Activated CD4-positive, alpha-beta memory T cell treated with anti-CD3 and anti-CD28 coated beads for 36 hours (primary cell): ENCODE data around the gene BCL2. TPM values are rescaled to one million over a fixed set of nuclear protein-coding genes. Genes with fewer than 3 reads are reported as not detected.
"Not testable (repeated sequence)": the region's sequence is repeated elsewhere in the genome, so short reads cannot be mapped to it uniquely, and the experiment has no call there.

ENCODE experiments used
- CTCF ChIA-PET: fragments of 350-600 bp; sonication (Branson Sonifier 250); formaldehyde crosslinking; loops from one replicate; lab custom pipeline; 2021; ENCODE audit warnings: antibody characterized with exemption, inconsistent platforms; lab: Charles Lee
- POLR2A ChIA-PET: fragments of 350-600 bp; sonication (Branson Sonifier 250); formaldehyde crosslinking; loops from one replicate; lab custom pipeline; 2021; ENCODE audit warnings: antibody characterized with exemption; lab: Charles Lee
- DNase-seq: peaks from one replicate; pipeline ENCODE4 v3.0.0-alpha.2; 2020
- H3K27ac Mint-ChIP-seq: one replicate; pipeline ENCODE4 v1.8.0; 2021; ENCODE audit warnings: mixed read lengths
- H3K27me3 Mint-ChIP-seq: one replicate; pipeline ENCODE4 v1.8.0; 2021; ENCODE audit warnings: mixed read lengths
- H3K36me3 Mint-ChIP-seq: one replicate; pipeline ENCODE4 v1.8.0; 2021; ENCODE audit warnings: mixed read lengths
- H3K4me1 Mint-ChIP-seq: one replicate; pipeline ENCODE4 v1.8.0; 2021; ENCODE audit warnings: low read depth, mixed read lengths
- H3K4me3 Mint-ChIP-seq: one replicate; pipeline ENCODE4 v1.8.0; 2021; ENCODE audit warnings: mild to moderate bottlenecking, mixed read lengths
- H3K9me3 Mint-ChIP-seq: one replicate; pipeline ENCODE4 v1.8.0; 2021; ENCODE audit warnings: mixed read lengths
- intact Hi-C: fragments of 100-400 bp; cut with micrococcal nuclease; formaldehyde crosslinking; loops from one replicate; pipeline ENCODE4 v1.15.1; 2023
- total RNA-seq, 2 experiments: library from RNA; stranded (reverse); gene quantifications; one replicate each; pipeline ENCODE4 v1.2.3, GENCODE V29; 2021

Gene BCL2
- total RNA-seq, 2 experiments from 2014 or later: 66.9 to 67.9 TPM

DNA sequence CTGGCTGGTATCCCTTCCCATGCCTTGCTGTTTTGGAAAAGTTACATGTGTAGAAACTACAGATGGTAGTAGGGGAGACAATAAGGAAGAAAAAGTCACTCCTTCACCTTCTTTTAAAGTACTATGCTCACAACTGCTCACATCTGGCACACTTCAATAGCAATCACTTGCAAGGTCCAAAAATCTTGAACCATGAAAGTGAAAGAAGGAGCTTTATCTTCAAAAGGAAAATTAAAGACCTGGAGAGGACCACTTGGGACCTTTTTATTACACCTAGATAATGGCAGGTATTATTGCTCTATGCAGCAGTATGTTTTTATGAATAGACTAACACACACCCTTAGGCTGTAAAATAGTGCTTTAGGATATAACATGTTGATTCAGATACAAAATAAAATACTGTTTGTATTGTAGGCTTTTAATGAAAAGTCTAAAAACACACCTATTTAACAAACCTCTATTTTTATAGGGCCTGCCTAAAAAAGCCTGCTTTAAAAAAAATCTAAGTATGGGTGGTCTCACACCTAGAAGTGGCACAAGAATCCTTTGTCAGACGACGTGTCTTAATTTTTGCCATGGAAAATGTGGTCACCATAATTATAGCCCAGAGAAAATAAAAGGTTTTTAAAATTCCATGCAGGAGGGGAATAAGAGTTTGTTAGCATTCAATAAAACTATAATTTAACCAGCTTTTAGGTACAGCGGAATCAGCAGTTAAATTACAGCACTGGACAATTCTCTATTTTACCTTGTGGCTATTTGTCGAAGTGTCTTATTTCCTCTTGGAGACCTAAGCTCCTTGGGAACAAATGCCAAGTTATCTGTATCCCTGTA is 124.0 kb downstream of the BCL2 start:
- Mint-ChIP-seq H3K27me3 (no peaks in the 10 kb centered on the region), H3K4me1 (peaks cover 34% of the 10 kb centered on the region), H3K9me3 (no peaks in the 10 kb centered on the region), H3K4me3 (no peak overlapping the region), H3K27ac (peak overlapping the region; percentile 36), H3K36me3 (peaks cover 12% of the 10 kb centered on the region)
- intact Hi-C loops: loop anchor here (2.0 kb wide), 1 partner anchor 63 kb away; no protein-coding TSS in a partner anchor
- ChIA-PET POLR2A (interaction anchor here (1.1 to 3.6 kb wide), 5 partner anchors 22 to 123 kb away, joined by 3 to 28 read pairs (median 3); partner anchors contain the start of gene BCL2), CTCF (interaction anchor here (0.7 to 4.5 kb wide), 10 partner anchors 8 to 123 kb away, joined by 3 to 27 read pairs (median 5); partner anchors contain the start of gene BCL2)
- no peak for DNase-seq

DNA sequence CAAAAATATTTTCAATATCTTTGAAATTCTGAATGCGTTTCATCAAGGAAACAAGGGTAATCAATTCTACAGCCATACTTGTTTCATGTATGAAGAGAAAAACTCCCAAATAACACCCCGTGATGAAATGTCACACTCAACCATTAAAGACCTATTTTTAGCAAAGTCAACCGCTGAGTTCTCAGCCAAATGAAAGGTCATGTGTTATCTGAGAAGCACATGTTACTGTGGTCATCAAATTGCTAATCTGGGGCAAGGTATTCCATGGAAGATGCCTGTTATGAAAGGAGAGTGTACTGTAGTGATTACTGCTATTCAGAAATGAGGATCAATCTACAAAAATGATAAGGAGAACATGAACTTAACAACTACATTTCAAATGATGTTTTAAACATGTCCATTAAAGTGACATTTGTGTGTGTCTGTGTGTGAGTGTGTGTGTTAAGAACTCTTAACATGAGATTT is 126.7 kb downstream of the BCL2 start:
- DNase-seq: no peak
- ChIA-PET CTCF (no interaction called here), POLR2A (no interaction called here)
- H3K4me3 Mint-ChIP-seq: no peak overlapping the region
- H3K36me3 Mint-ChIP-seq: peaks cover 12% of the 10 kb centered on the region
- no peaks in the 10 kb centered on the region for H3K27me3 Mint-ChIP-seq
- intact Hi-C loops: no loop called here
- peak overlapping the region; percentile 1 for H3K27ac Mint-ChIP-seq
- no peaks in the 10 kb centered on the region for H3K9me3 Mint-ChIP-seq
- peaks cover 54% of the 10 kb centered on the region for H3K4me1 Mint-ChIP-seq

GRCh38 chr18:63192126-63192884 is 127.3 kb downstream of the BCL2 start:
- ChIA-PET POLR2A (no interaction called here), CTCF (no interaction called here)
- Mint-ChIP-seq H3K27me3 (no peaks in the 10 kb centered on the region), H3K4me3 (no peak overlapping the region), H3K4me1 (peaks cover 60% of the 10 kb centered on the region), H3K9me3 (no peaks in the 10 kb centered on the region), H3K27ac (peak overlapping the region; percentile 49), H3K36me3 (peaks cover 12% of the 10 kb centered on the region)
- no peak for DNase-seq
- intact Hi-C loops: no loop called here

DNA sequence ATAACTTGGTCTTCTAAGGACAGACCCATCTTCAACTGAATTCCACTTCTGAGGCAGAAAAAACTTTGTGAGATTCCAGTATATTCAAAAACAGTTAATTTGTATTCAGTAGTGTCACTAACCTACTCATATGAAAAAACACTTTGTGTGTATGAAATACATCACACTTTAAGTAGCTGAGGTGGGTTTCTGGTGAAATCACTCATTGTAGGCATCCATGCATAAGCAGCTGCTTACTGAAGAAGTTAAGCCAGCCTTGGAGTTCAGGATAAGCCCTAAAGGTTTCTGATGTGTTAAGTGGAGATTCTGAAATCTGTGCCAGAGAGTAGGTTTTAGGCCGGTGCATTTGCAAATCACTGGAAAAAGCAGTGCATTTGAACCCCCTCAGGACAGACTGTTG is 128.2 kb downstream of the BCL2 start:
- POLR2A ChIA-PET: interaction anchor here (0.5 kb wide), 1 partner anchor 132 kb away, joined by 7 read pairs; no protein-coding TSS in a partner anchor
- H3K36me3 Mint-ChIP-seq: peaks cover 12% of the 10 kb centered on the region
- intact Hi-C loops: no loop called here

DNA sequence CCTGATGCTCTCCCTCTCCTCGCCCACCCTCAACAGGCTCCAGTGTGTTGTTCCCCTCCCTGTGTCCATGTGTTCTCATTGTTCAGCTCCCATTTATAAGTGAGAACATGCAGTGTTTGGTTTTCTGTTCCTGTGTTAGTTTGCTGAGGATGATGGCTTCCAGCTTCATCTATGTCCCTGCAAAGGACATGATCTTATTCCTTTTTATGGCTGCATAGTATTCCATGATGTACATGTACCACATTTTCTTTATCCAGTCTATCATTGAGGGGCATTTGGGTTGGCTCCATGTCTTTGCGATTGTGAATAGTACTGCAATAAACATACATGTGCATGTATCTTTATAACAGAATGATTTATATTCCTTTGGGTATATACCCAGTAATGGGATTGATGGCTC is 128.7 kb downstream of the BCL2 start:
- H3K27me3 Mint-ChIP-seq, H3K9me3 Mint-ChIP-seq, CTCF ChIA-PET, intact Hi-C loops, DNase-seq, H3K4me3 Mint-ChIP-seq: not testable (repeated sequence)
- Mint-ChIP-seq H3K4me1 (peaks cover 75% of the 10 kb centered on the region), H3K36me3 (peaks cover 12% of the 10 kb centered on the region), H3K27ac (peak overlapping the region; percentile 62)
- POLR2A ChIA-PET: interaction anchor here (0.5 to 2.0 kb wide), 3 partner anchors 10 to 133 kb away, joined by 4 to 7 read pairs (median 4); no protein-coding TSS in a partner anchor

More for the DNA sequence above, 128.2 kb downstream of the BCL2 start:
- DNase-seq: no peak
- no peak overlapping the region for H3K4me3 Mint-ChIP-seq
- H3K27me3 Mint-ChIP-seq: no peaks in the 10 kb centered on the region
- no peak overlapping the region for H3K27ac Mint-ChIP-seq
- H3K4me1 Mint-ChIP-seq: peaks cover 69% of the 10 kb centered on the region
- H3K9me3 Mint-ChIP-seq: no peaks in the 10 kb centered on the region
- CTCF ChIA-PET: no interaction called here

DNA sequence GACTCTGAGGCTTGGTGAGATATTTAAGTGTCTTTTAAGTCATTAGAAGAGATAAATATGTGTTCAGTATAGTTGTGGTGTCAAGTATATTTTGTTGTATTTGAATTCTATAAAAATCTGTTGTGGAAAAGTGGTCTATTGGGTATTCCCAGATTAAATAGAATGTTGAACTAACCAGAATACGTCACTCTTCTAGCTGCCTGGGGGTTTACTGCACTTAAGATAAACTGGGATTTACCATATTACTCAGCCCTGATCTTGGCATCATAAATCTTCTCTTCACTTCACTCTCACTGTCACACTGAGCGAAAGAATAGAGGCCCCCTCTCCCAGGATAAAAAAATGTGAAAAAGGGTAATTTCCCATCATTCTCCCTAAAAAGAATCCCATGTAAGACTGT is 129.8 kb downstream of the BCL2 start:
- intact Hi-C loops: no loop called here
- peaks cover 12% of the 10 kb centered on the region for H3K36me3 Mint-ChIP-seq
- no peaks in the 10 kb centered on the region for H3K9me3 Mint-ChIP-seq
- ChIA-PET CTCF (no interaction called here), POLR2A (interaction anchor here (1.0 to 2.0 kb wide), 2 partner anchors 8 to 10 kb away, joined by 3 to 4 read pairs; no protein-coding TSS in a partner anchor)
- no peak overlapping the region for H3K27ac Mint-ChIP-seq
- H3K4me3 Mint-ChIP-seq: no peak overlapping the region
- H3K4me1 Mint-ChIP-seq: peaks cover 77% of the 10 kb centered on the region
- DNase-seq: no peak
- no peaks in the 10 kb centered on the region for H3K27me3 Mint-ChIP-seq

DNA sequence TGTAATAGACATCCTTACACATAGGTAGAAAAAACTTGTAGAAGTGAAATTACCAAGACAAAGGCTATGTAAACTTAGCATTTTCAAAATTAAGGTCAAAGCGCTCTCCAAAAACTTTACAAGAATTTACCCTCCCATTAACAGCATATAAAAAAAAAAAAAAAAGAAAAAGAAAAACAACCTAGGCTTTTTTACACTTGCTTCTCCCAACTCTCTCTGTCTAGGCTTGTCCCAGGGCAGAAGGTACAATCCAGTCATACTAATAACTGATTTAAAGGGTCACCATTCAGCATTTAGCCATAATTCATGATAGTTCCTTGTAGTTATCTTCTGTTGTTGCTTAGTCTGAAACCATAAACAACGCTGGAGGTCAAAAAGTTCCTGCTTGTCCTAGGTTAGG is 130.5 kb downstream of the BCL2 start:
- no peak overlapping the region for H3K4me3 Mint-ChIP-seq
- H3K27me3 Mint-ChIP-seq: no peaks in the 10 kb centered on the region
- H3K36me3 Mint-ChIP-seq: peaks cover 12% of the 10 kb centered on the region
- no peak for DNase-seq
- ChIA-PET POLR2A (interaction anchor here (2.0 kb wide), 1 partner anchor 8 kb away, joined by 4 read pairs; no protein-coding TSS in a partner anchor), CTCF (interaction anchor here (1.1 kb wide), 1 partner anchor 25 kb away, joined by 3 read pairs; no protein-coding TSS in a partner anchor)
- intact Hi-C loops: no loop called here
- no peak overlapping the region for H3K27ac Mint-ChIP-seq
- H3K4me1 Mint-ChIP-seq: peaks cover 84% of the 10 kb centered on the region
- no peaks in the 10 kb centered on the region for H3K9me3 Mint-ChIP-seq

DNA sequence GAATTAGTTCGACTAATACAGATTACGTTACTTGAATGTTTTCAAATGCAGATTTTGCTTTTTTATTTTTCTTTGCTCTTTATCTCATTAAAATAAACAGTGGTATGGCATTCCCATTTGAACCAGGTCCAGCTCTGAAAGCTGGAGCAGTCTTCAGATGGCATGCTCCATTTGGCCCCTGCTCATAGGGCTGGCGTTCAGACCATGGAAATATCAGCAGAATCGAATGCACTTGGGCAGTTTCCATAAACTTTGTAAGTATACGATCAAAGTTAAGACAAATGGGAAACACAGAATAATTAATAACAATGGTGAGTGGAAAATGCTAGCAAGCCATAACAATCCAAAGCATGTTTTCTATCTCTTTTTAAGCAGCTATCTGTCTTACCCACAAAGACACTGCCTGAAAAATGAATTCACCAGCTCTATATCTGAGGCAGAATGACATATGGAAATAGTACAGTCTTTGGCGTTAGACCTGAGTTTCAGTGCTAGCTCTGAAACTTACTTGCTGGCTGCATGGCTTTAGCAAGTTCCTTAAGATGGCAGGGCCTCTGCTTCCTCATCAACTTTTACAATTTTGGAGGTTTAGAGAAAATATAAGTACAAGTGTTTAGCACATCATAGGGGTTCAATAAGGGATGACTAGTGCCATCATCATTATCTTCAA is 131.6 kb downstream of the BCL2 start:
- peak overlapping the region; percentile 43 for H3K27ac Mint-ChIP-seq
- no peak for DNase-seq
- intact Hi-C loops: loop anchor here (2.0 kb wide), 1 partner anchor 15 kb away; no protein-coding TSS in a partner anchor
- peaks cover 12% of the 10 kb centered on the region for H3K36me3 Mint-ChIP-seq
- no peaks in the 10 kb centered on the region for H3K9me3 Mint-ChIP-seq
- H3K4me1 Mint-ChIP-seq: peaks cover 86% of the 10 kb centered on the region
- H3K27me3 Mint-ChIP-seq: no peaks in the 10 kb centered on the region
- ChIA-PET POLR2A (interaction anchor here (0.9 to 1.3 kb wide), 2 partner anchors 13 to 26 kb away, joined by 3 to 6 read pairs; no protein-coding TSS in a partner anchor), CTCF (interaction anchor here (0.8 to 1.2 kb wide), 4 partner anchors 8 to 152 kb away, joined by 3 to 5 read pairs (median 4); no protein-coding TSS in a partner anchor)
- no peak overlapping the region for H3K4me3 Mint-ChIP-seq

DNA sequence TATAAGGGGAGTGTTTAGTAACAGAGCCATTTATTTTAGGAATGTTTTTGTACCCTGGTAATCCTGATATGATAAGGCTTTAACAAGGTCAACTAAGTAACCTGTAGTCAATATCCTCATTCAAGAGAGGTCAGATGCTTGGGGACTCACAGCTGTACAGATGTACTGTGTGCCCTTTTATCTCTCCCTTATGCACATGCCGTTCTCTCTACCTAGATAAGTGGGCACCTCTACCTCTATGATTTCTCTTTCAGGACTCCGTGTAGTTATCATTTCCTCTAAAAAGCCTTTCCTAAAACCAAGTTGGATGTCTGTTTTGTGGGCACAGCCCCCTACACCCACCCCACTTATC is 132.4 kb downstream of the BCL2 start:
- peak overlapping the region; percentile 61 for H3K27ac Mint-ChIP-seq
- H3K4me1 Mint-ChIP-seq: peaks cover 85% of the 10 kb centered on the region
- H3K4me3 Mint-ChIP-seq: no peak overlapping the region
- intact Hi-C loops: loop anchor here (2.0 kb wide), 1 partner anchor 14 kb away; no protein-coding TSS in a partner anchor
- H3K36me3 Mint-ChIP-seq: peaks cover 9% of the 10 kb centered on the region
- no peaks in the 10 kb centered on the region for H3K9me3 Mint-ChIP-seq
- CTCF ChIA-PET: interaction anchor here (0.8 to 1.2 kb wide), 2 partner anchors 9 to 153 kb away, joined by 3 to 5 read pairs; no protein-coding TSS in a partner anchor
- no peak for DNase-seq
- POLR2A ChIA-PET: interaction anchor here (0.9 to 1.3 kb wide), 3 partner anchors 10 to 25 kb away, joined by 3 to 6 read pairs (median 6); no protein-coding TSS in a partner anchor
- no peaks in the 10 kb centered on the region for H3K27me3 Mint-ChIP-seq

DNA sequence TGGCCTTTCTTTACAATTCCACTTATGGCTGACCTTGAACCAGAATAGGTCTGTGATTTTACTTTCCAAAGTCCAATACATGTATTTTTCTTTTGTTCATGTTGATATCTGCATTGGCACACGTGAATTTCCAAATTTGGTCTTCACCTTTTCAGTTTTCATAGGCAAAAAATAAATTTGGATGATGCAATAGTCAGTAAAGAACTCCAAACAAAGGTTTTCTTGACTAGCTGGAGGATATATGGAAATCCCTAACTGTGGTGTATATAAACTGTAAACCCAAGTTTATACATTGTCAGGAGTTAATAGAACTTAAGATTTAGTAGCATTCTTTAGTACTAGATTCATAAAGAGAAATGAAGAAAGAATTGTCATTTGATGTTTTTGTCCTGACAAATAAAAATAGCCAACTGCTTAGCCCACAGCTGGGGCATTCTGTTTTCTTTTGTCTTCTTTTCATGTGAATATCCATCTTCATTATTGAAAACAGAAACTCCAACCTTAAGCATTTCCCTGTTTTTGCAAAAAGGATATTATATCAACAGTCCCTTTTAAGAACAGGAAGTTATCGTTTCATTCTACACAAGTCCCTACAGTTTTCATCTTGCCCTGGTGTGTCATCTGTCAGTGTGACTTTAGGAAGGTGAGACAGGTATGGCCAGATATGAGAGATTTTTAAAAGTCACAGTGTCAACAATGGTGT is 132.9 kb downstream of the BCL2 start:
- Mint-ChIP-seq H3K36me3 (peaks cover 4% of the 10 kb centered on the region), H3K9me3 (no peaks in the 10 kb centered on the region), H3K4me3 (no peak overlapping the region), H3K4me1 (peaks cover 85% of the 10 kb centered on the region), H3K27ac (peak overlapping the region; percentile 61), H3K27me3 (no peaks in the 10 kb centered on the region)
- DNase-seq: no peak
- ChIA-PET POLR2A (interaction anchor here (1.3 kb wide), 1 partner anchor 11 kb away, joined by 6 read pairs; no protein-coding TSS in a partner anchor), CTCF (interaction anchor here (0.6 to 1.6 kb wide), 5 partner anchors 9 to 169 kb away, joined by 3 to 11 read pairs (median 5); no protein-coding TSS in a partner anchor)
- intact Hi-C loops: loop anchor here (2.0 kb wide), 1 partner anchor 14 kb away; no protein-coding TSS in a partner anchor
